Measurements from ENCODE around the gene MPL. TPM values are rescaled to one million over a fixed set of nuclear protein-coding genes. Genes with fewer than 3 reads are reported as not detected.
A peak's percentile ranks its signal among the peaks of the same experiment; 100 is the strongest.

MPL gene
- polyA plus RNA-seq, 5 donors: 0.86 to 1.7 (median 0.99) TPM

- DNase-seq: no peak
Observed at GRCh38 chr1:43322506-43322905, 15.1 kb upstream of the MPL start.

DNA sequence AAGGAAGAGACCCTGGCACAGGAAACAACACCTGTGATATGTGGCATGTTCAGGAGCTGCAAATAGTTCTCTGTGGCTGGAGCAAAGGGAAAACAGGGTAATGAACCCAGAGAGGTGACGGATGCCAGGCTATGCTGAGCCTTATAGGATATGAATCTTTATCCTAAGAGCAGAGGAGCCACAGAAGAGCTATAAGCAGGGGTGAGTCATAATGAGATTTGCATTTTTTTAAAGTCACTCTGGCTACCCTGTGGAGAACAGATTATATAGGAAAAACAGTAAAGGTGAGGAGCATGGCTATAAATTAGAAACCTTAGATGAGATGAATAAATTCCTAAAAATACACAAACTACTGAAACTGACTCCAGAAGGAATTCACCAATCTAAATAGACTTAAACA is 12.8 kb upstream of the MPL start:
- no peak for DNase-seq

- no peak for DNase-seq
Observed at GRCh38 chr1:43325381-43325780, 12.2 kb upstream of the MPL start.

DNA sequence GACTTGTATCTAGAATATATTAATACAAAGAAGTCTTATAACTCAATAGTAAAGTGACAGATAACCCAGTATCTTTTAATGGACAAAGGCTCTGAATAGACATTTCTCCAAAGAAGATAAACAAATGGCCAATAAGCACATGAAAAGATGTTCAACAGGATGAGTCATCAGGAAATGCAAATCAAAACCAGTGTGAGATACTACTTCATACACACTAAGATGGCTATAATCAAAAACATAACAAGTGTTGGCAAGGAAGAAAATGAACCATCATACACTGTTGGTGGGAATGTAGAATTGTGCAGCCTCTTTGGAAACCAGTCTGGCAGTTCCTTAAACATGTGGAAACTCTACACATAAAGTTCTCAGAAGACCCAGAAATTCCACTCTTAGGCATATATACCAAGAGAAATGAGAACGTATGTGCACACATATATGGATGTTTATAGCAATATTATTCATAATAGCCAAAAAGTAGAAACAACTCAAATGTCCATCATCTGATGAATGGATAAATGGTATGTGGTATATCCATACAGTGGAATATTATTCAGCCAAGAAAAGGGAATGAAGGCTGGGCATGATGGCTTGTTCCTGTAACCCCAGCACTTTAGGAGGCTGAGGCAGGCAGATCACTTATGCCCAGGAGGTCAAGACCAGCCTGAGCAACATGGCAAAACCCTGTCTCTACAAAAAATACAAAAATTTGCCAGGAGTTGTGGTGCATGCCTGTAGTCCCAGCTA is 9.9 kb upstream of the MPL start:
- no peak for DNase-seq

GRCh38 chr1:43329995-43330751 is 7.4 kb upstream of the MPL start:
- no peak for DNase-seq

GRCh38 chr1:43331688-43332087 is 5.9 kb upstream of the MPL start:
- DNase-seq: no peak

DNA sequence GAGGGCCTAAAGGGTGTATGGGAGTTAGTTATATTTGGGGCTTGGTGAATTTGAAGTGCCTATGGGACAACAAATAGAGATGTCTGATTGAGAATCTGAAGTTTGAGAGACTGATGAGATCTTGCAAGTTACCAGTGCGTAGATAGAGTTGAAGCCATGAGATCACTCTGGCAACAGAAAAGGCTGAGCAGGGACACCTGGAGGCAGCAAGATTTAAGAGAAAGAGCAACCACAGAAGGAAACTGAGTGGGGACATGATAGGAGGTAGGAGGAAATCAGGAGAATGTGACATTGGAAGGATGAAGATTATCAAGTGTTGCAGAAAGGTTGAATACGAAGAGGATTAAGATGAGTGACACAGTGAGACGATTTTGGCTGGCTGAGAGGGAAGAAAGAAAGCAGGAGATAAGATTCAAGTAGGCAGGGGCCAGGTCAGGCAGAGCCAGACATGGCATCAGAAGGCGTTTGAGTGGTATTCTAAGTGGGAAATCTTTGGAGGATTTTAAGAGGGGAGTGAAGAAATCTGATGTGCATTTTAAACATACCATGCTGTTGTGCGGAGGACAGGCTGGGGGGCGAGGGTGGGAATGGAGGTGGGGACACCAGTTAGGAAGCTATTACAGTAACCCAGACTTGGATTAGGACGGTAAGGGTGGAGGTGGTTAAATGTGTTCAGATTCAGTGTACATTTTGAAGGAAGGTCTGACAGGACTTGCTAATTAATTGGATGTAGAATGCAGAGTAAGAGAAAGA is 3.0 kb upstream of the MPL start:
- DNase-seq: no peak

GRCh38 chr1:43338001-43338400 is 383 bp downstream of the MPL start:
- no peak for DNase-seq

DNA sequence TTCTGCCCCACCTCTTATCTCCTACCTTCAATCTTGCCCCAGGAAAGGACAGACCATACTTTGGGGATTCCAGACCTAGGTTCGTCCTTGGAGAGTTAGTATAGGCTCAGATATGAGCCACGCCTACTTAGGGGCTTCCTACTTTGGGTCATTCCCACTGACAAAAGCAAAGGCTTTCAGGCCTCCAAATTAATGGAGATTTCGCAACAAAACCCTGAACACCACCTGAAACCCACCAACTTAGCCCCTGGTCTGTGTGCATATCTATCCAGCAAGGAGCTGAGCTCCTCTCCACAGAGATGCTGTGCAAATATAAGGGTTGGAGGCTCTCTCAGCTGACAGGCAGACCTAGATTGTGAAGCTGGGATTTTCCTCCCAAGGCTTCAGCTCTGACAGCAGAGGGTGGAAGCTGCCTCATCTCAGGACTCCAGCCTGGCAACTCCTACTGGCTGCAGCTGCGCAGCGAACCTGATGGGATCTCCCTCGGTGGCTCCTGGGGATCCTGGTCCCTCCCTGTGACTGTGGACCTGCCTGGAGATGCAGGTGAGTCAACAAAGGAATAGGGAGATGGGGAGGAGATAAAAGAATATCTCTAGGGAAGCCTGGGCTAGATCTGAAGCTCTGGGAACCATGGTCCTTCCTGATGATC is 2.1 kb downstream of the MPL start:
- no peak for DNase-seq

DNA sequence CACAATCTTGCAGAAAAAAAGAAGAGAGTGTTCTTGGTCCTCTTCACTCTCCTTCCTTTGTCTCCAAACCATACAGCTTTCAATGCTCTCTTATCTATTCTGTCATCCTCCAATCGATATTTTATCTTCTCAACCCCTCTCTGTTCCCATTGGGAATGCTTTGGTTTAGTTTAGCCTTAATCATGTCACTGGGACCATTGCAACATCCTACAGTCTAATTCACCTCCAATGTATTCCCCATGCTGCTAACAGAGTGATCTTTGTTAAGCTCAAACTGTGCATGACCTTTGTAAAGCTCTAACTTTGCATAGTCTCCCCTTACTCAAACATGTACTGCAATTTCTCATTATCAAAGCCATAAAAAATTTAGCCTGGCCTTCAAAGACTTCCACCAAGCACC is 2.9 kb downstream of the MPL start:
- no peak for DNase-seq

- DNase-seq: no peak
Observed at GRCh38 chr1:43344267-43344850, 6.7 kb downstream of the MPL start.

- no peak for DNase-seq
Observed at GRCh38 chr1:43345120-43345519, 7.5 kb downstream of the MPL start.

GRCh38 chr1:43346636-43347035 is 9.0 kb downstream of the MPL start:
- DNase-seq: no peak

DNA sequence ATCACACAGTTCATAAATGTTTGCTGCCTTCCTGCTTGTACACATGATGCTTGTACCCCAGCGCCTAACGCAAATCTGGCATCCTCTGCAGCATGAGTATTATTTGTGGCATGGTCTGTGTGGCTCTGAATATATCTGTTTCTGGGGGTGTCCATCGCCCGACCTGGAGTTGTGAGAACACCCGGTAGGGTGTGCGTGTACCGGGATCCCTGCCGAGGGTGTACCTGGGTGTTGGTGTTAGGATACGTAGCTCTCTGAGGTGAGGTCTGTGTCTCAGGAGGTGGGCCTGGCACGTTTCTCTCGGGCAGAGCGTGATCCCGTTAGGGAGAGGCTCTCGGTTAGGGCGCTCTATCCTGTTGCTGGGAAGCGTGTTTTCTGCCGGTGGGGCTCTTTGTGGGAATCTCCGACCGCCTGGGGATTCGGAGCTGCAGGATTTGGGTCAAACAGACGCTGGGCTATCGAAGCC is 10.8 kb downstream of the MPL start:
- DNase-seq: no peak

DNA sequence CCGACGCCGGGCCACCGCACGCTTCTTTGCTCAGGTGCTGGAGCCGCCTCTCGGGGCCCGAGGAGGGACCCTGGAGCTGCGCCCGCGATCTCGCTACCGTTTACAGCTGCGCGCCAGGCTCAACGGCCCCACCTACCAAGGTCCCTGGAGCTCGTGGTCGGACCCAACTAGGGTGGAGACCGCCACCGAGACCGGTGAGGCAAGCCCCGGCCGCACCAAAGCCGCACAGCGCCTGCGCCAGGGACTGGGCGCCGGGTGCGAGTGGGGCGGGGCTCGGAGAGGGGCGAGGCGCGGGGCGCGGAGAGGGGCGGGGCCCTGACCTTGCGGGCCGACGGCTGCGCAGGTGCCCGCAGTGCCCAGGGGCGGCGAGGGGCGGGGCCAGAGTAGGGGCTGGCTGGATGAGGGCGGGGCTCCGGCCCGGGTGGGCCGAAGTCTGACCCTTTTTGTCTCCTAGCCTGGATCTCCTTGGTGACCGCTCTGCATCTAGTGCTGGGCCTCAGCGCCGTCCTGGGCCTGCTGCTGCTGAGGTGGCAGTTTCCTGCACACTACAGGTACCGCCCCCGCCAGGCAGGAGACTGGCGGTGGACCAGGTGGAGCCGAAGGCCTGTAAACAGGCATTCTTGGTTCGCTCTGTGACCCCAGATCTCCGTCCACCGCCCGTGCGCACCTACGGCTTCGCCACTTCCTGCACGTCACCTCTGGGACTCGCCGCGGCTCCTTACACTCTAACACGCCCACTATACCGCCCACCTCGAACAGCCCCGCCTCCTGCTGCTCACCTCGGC is 11.4 kb downstream of the MPL start:
- DNase-seq: peak; percentile 70 to 77

DNA sequence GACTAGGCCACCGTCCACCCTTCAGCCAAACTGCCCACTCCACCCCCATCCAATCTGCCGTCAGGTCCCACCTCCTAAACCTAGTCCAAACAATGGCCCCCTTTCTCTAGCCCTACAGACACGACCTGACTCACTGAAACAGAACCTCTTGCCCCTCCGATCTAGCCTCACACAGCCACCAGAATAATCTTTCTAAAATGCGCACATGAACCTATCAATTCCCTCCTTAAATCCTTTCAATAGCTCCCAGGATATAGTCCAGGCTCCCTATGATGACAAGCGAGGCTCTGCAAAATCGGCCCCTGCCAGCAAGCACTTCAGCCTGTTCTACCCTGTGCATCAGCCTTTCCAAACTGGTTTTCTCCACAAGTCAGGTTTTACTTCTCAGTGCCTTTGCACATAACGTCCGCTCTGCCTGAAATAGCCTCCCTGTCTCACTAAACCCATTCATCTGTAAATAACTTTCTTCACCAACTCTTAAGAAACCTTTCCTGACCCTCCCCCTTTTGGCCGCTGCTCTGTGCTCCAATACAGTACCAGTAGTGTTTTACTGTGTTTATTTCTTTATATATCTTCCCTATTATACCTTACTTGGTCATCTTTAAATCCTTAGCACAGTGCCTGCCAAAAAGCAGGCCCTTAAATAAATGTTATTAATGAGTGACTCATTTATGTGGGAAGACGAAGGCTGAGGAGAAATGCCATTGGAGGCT is 12.1 kb downstream of the MPL start:
- no peak for DNase-seq

DNA sequence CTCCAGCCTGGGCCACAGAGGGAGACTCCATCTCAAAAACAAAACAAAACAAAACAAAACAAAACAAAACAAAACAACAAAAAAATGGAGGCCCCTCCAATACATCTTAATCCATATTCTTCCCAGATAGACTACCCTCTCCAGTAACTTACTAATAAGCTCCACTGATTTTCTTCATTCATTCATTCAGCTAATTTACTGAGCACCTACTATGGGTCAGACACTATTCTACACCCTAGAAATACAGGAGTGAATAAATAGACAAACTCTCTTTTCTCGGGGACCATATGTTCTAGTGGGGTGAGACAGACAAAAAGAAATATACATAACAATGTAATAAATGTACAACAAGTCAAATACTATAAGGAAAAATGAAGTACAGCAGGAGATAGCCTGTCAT is 13.4 kb downstream of the MPL start:
- DNase-seq: no peak

- no peak for DNase-seq
Observed at GRCh38 chr1:43351421-43352350, 14.1 kb downstream of the MPL start.

GRCh38 chr1:43352351-43352705 is 14.7 kb downstream of the MPL start:
- DNase-seq: no peak

Data from right lung (tissue), 5 donors.